Measurements from ENCODE around the gene SLC16A2. TPM values are rescaled to one million over a fixed set of nuclear protein-coding genes. Genes with fewer than 3 reads are reported as not detected.

SLC16A2 gene
- 78.7 and 86.9 TPM in 2 replicates for total RNA-seq (2014; rRNA removed; shearing (Covaris generic))

DNA sequence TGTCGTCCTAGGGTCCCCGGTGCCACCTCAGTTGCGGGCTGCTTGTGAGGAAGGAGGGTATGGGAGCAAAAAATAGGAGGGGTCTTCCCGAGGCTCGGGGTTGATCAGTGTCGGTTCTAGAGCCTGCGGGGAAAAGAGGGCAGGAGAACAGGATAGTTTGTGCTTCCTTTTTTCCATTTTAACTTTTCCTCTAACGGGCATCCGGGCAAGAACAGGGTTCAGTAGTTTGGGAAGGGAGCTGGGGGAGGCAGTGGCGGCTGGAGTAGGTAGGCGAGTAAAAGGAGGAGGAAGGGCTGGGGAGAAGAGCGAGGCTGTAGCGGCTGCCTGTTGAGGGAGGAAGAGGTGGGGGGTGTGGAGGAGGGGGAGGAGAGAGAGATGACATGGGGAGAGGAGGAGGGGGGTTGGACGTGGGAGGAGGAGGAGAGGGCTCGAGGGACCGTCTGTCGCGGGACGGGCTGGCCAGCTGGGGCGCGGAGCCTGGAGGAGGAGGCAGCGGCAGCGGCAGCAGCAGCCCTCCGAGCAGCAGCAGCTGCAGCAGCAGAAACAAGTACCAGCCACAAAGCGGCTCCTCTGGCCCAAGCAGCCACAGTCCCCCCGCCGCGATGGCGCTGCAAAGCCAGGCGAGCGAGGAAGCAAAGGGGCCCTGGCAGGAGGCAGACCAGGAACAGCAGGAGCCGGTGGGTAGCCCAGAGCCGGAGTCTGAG, at the start of gene SLC16A2:
SLC16A2 (plus strand) TSS at position 458 of the 704 bp plus-strand sequence; CDS start at position 603, 145 bp downstream.
- peak; percentile 82 for DNase-seq
- Histone ChIP-seq H3K4me3 (ENCODE audit: insufficient read depth, low read depth, low read length) (peak within 1 kb of the TSS; percentile 76), H3K36me3 (replicated peaks; ENCODE audit: control insufficient read depth, insufficient read depth, low read length) (no peaks in the 10 kb centered on the region; the same call in 1 of the 2 replicates), H3K27me3 (ENCODE audit: control insufficient read depth, insufficient read depth, low read length) (peaks cover 9% of the 10 kb centered on the region)

DNA sequence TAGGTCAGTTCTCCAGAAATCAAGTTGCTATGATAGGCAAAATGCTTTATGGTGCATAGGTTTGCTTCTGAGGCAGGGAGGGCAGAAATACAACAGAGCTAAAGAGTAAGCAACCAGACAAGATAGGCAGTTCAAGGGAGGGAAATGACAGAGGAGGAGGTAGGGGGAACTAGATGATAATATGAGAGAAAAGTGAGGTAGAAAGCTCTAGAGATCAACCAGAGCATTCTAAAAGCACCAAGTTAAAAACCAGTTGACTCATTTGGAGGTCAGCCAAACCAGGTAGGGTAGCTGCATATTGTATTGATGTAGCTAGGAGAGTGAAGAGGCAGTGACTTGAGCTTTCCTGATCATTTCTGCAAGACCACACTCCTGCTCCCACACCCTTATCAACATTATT, 49.0 kb upstream of the SLC16A2 start:
- no peak for DNase-seq
- Histone ChIP-seq H3K27me3 (ENCODE audit: control insufficient read depth, insufficient read depth, low read length) (no peaks in the 10 kb centered on the region), H3K36me3 (replicated peaks; ENCODE audit: control insufficient read depth, insufficient read depth, low read length) (no peaks in the 10 kb centered on the region), H3K4me3 (ENCODE audit: insufficient read depth, low read depth, low read length) (no peak overlapping the region)

DNA sequence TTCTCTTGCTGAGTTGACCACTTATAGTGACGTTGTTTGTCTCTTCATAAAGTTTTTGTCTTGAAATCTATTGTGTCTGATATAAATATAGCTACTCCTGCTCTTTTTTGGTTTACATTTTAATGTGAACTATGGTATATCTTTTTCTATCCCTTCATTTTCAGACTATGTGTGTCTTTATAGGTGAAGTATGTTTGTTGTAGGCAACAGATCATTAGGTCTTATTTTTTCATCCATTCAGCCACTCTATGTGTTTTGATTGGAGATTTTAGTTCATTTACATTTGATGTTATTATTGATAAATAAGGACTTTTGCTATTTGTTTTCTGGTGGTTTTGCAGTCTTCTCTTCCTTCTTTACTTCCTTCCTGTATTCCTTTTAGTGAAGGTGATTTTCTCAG, 44.0 kb upstream of the SLC16A2 start:
- no peak overlapping the region for H3K4me3 ChIP-seq (ENCODE audit: insufficient read depth, low read depth, low read length)
- DNase-seq: no peak
- H3K27me3 ChIP-seq (ENCODE audit: control insufficient read depth, insufficient read depth, low read length): no peaks in the 10 kb centered on the region
- no peaks in the 10 kb centered on the region for H3K36me3 ChIP-seq (replicated peaks; ENCODE audit: control insufficient read depth, insufficient read depth, low read length)

DNA sequence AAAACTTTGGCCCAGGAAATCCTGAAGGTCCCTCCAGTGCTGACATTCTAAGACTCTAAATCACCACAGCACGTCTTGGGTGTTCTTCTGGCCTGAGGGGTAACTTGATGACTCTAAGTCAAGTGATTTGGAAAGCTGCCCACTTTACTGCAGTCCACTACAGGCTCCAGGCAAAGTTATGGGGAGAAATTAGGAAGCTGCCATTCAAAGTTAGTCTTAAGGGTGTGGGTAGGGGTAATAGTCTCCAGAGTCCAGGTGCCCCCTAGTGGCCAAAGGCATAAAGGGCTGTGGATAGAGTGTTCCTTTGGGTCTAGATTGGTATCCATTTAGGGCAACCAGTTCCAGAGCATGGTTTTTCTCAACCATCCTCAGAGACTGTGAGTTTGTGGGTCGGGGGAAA, 38.7 kb upstream of the SLC16A2 start:
- Histone ChIP-seq H3K36me3 (replicated peaks; ENCODE audit: control insufficient read depth, insufficient read depth, low read length) (no peaks in the 10 kb centered on the region), H3K27me3 (ENCODE audit: control insufficient read depth, insufficient read depth, low read length) (no peaks in the 10 kb centered on the region), H3K4me3 (ENCODE audit: insufficient read depth, low read depth, low read length) (no peak overlapping the region)
- peak; percentile 76 for DNase-seq

DNA sequence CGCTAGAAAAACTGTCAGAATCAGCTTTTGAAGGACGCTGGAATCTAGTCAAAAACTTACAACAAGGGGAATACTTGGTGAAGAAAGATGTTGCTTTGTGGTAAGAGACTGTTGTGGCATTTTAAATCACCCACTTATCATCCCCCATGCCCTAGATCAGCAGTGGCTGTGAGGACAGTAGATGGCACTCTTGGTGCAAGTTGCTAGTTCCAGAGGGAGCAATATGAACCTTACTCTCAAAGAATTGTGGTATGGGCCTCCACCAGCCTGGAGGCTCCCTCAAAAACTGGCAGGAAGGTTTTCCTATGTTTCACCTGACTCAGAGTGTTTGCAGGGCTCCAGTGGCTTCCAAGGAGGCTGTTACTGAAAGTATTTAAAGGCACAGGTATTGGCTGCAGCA, 37.7 kb upstream of the SLC16A2 start:
- Histone ChIP-seq H3K36me3 (replicated peaks; ENCODE audit: control insufficient read depth, insufficient read depth, low read length) (no peaks in the 10 kb centered on the region), H3K4me3 (ENCODE audit: insufficient read depth, low read depth, low read length) (no peak overlapping the region), H3K27me3 (ENCODE audit: control insufficient read depth, insufficient read depth, low read length) (no peaks in the 10 kb centered on the region)
- peak; percentile 55 for DNase-seq

DNA sequence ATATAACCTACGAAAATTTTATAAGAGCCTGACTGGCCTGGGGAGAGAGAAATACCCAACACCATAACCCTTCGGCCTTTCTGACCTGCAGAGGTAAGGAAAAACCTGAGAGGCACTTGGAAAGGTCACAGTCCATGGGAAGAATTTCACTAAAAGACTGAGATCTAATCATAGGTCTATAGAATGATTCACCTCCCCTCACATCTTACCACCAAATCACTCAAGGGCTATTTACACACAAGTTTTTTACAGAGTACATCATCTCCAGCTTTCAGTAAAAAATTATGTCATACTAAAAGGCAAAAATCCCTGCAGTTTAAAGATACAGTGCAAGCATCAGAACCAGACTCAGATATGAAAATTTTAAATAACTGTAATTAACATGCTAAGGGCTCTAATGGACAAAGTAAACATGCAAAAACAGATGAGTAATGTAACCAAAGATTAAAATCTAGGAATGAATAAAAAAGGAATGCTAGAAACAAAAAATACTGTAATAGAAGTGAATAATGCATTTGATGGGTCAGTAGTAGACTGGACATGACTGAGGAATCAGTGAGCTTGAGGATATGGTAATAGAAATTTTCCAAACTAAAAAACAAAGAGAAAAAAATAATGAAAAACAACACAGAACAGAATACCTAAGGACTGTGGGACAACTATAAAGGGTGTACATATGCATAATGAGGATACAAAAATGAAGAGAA, 32.1 kb upstream of the SLC16A2 start:
- H3K36me3 ChIP-seq (replicated peaks; ENCODE audit: control insufficient read depth, insufficient read depth, low read length): no peaks in the 10 kb centered on the region
- H3K27me3 ChIP-seq (ENCODE audit: control insufficient read depth, insufficient read depth, low read length): no peaks in the 10 kb centered on the region
- no peak for DNase-seq
- H3K4me3 ChIP-seq (ENCODE audit: insufficient read depth, low read depth, low read length): no peak overlapping the region

DNA sequence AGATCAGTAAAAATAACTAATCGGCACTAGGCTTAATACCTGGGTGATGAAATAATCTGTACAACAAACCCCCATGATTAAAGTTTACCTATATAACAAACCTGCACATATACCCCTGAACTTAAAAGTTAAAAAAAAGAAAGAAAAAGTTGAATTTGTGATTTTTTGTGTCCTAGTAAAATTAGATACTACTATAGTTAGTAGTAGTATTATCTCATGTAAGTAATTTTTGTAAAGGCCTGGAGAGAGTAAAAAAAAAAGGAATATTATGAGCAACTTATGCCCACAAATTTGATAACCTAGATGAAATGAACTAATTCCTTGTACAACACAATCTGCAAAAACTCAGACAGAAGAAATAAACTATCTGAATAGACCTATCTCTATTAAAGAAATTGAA, 25.7 kb upstream of the SLC16A2 start:
- no peak for DNase-seq
- H3K4me3 ChIP-seq (ENCODE audit: insufficient read depth, low read depth, low read length): no peak overlapping the region
- H3K27me3 ChIP-seq (ENCODE audit: control insufficient read depth, insufficient read depth, low read length): no peaks in the 10 kb centered on the region
- H3K36me3 ChIP-seq (replicated peaks; ENCODE audit: control insufficient read depth, insufficient read depth, low read length): no peaks in the 10 kb centered on the region

DNA sequence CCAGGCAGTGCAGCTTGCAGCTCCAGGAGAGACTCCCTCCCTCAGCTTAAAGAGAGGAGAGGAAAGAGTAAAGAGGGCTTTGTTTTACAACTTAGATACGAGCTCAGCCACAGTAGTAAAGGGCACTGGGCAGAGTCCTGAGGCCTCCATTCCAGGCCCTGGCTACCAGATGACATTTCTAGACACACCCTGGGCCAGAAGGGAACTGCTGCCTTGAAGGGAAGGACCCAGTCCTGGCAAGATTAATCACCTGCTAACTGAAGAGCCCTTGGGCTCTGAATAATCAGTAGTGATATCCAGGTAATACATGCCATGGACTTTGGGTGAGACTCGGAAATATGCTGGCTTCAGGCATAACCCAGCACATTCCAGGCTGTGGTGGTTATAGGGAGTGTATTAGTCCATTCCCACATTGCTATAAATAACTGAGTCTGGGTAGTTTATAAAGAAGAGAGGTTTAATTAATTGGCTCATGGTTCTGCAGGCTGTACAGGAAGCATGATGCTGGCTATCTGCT, 15.3 kb upstream of the SLC16A2 start:
- no peak overlapping the region for H3K4me3 ChIP-seq (ENCODE audit: insufficient read depth, low read depth, low read length)
- no peaks in the 10 kb centered on the region for H3K27me3 ChIP-seq (ENCODE audit: control insufficient read depth, insufficient read depth, low read length)
- DNase-seq: no peak
- no peaks in the 10 kb centered on the region for H3K36me3 ChIP-seq (replicated peaks; ENCODE audit: control insufficient read depth, insufficient read depth, low read length)

DNA sequence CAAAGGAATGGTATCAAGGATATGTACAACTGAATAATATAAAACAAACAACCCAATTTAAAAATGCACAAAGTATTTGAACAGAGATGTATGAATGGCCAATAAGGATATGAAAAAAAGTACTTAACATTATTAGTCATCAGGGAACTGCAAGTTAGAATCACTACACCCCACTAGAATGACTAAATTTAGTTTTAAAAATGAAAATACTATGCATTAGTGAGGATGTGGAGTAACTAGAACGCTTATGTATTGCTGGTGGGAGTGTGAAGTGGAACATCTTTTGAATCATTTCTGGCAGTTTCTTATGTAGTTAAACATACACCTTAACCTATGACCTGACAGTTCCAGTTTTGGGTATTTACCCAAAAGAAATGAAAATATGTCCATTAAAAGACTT, 13.0 kb upstream of the SLC16A2 start:
- Histone ChIP-seq H3K36me3 (replicated peaks; ENCODE audit: control insufficient read depth, insufficient read depth, low read length) (no peaks in the 10 kb centered on the region), H3K27me3 (ENCODE audit: control insufficient read depth, insufficient read depth, low read length) (no peaks in the 10 kb centered on the region), H3K4me3 (ENCODE audit: insufficient read depth, low read depth, low read length) (no peak overlapping the region)
- DNase-seq: no peak

DNA sequence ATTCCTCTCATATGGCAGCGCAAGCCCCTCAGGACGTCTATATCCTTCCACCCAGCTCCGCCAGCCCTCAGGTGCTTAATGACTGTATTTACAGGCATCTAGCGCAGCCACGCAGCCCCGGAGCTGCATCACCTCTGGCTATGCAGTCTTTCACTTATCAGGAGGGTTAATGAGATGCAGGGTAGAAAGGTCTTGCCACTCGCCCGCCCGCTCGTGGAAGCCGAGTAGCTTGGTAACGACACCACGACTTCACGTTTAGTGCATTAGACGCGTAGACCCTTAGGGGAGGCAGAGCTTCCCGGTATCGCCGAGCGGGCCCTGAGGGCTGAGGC, 1.5 kb upstream of the SLC16A2 start:
- Histone ChIP-seq H3K36me3 (replicated peaks; ENCODE audit: control insufficient read depth, insufficient read depth, low read length) (no peaks in the 10 kb centered on the region; the same call in 1 of the 2 replicates), H3K4me3 (ENCODE audit: insufficient read depth, low read depth, low read length) (peak overlapping the region; percentile 76), H3K27me3 (ENCODE audit: control insufficient read depth, insufficient read depth, low read length) (peaks cover 9% of the 10 kb centered on the region)
- no peak for DNase-seq

DNA sequence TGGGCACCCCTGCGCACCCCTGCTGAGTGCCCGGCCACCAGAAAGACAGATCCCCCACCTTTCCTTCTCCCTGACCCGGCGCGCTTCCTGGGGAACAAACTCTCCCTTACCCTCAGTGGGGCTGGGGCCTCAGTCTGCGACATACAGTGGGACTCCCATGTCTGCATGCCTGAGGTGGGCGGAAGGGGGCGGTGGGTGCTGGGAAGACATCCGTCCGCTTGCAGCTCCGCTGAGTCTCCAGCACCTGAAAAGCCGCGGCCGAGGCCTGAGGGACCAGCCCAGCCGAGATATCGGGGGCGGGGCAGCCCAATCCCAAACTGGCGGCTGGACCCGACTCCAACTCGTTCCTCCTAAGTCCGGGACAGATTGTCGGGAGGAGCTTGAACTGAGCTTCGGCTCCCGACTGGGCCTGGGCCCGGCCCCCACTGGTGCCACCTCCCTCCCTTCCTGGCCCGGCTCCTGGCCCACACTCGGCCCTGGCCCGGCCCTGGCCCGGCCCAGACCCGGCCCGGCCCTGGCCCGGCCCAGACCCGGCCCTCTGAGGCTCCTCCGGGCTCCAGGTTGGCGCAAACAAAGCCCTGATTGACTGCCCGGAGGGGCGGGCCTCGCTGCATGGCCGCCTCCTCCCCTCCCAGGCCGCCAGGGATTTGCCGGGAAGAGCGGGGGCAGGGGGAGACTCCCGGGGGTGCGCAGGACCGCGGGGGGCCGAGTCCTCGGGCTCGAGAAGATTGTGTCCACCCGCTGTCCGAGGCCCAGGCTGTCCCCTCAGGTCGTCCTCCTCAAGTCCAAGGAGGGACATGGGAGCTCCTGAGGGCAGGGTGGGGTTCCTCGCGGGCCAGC, 877 bp upstream of the SLC16A2 start:
- Histone ChIP-seq H3K4me3 (ENCODE audit: insufficient read depth, low read depth, low read length) (peak overlapping the region; percentile 76), H3K36me3 (replicated peaks; ENCODE audit: control insufficient read depth, insufficient read depth, low read length) (no peaks in the 10 kb centered on the region; the same call in 1 of the 2 replicates), H3K27me3 (ENCODE audit: control insufficient read depth, insufficient read depth, low read length) (peaks cover 9% of the 10 kb centered on the region)
- peak; percentile 85 for DNase-seq

DNA sequence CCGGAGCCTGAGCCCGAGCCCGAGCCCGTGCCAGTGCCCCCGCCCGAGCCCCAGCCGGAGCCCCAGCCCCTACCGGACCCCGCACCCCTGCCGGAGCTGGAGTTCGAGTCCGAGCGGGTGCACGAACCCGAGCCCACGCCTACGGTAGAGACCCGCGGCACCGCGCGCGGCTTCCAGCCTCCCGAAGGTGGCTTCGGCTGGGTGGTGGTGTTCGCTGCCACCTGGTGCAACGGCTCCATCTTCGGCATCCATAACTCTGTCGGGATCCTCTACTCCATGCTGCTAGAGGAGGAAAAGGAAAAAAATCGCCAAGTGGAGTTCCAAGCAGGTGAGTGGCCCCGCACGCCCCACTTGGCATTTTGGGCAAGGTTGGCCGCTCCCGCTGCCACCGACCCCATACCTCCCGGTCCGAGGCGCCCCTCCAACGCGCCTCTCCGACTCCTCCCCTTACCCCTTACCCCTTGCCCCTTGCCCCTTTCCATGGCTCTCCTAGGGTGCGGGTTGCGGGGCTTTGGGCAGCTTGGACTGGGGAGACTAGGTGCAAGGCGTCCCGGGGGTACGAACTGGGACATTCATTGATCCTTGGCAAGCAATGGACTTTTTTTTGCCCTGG, 553 bp downstream of the SLC16A2 start:
- peak; percentile 47 for DNase-seq
- Histone ChIP-seq H3K36me3 (replicated peaks; ENCODE audit: control insufficient read depth, insufficient read depth, low read length) (no peaks in the 10 kb centered on the region; the same call in 1 of the 2 replicates), H3K4me3 (ENCODE audit: insufficient read depth, low read depth, low read length) (peak overlapping the region; percentile 76), H3K27me3 (ENCODE audit: control insufficient read depth, insufficient read depth, low read length) (peaks cover 9% of the 10 kb centered on the region)

DNA sequence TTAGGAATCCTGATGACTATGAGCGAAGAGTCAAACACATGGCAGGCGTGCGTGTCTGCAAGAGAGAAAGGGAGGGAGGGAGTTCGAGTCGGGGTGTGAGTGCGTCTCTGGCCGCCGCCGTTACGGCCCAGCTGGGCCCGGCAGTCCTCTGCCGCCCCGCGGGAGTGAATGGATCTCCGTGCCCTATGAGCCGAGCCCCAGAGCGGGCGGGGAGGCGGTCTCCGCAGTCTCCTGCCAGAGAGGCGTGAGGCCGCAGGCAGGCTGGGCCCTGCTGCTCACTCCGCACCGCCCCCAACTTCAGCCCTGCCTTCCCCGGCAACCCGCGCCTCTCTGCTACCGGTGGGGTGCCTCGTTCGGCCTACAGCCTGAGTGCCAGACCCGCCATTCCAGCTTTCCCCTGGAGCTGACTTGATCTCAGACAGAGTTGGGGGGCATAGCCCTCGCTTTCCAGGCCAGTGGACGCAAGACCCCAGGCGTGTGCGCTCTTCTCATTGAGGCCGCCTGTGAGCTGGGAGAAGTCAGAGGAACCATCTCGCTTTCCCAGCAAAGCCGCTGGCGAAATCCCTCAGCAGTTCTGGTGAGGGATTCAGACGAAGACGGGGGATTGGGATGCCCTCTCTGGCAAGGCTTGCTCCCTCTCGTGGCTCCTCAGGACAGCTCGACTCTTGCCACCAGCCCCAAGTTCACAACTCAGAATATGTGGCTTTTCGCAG, 1.4 kb downstream of the SLC16A2 start:
- DNase-seq: peak; percentile 83
- H3K4me3 ChIP-seq (ENCODE audit: insufficient read depth, low read depth, low read length): peak overlapping the region; percentile 76

More for the DNA sequence above, 1.4 kb downstream of the SLC16A2 start:
- no peaks in the 10 kb centered on the region; the same call in 1 of the 2 replicates for H3K36me3 ChIP-seq (replicated peaks; ENCODE audit: control insufficient read depth, insufficient read depth, low read length)
- H3K27me3 ChIP-seq (ENCODE audit: control insufficient read depth, insufficient read depth, low read length): peaks cover 9% of the 10 kb centered on the region

Measured in H7 (cell line).